CD4-positive, alpha-beta T cell treated with Interferon alpha-2 for 1 hour (primary cell): ENCODE results near the gene KRT9.
"Not testable (repeated sequence)": the region's sequence is repeated elsewhere in the genome, so short reads cannot be mapped to it uniquely, and the experiment has no call there.

ENCODE experiments used
- DNase-seq, 2 donors: peaks; one replicate each; pipeline ENCODE4 v3.0.0-alpha.2; 2020 to 2022

The KRT9 gene

GRCh38 chr17:41571561-41572434 is at the start of gene KRT9:
Gene KRT9, minus strand, starts transcription at chr17:41572059. Its CDS starts 67 bp downstream, at chr17:41571992.
- no peak for DNase-seq

- DNase-seq, result not testable (repeated sequence)
These were observed 49.6 kb upstream of the KRT9 start for GRCh38 chr17:41621435-41621817.

DNA sequence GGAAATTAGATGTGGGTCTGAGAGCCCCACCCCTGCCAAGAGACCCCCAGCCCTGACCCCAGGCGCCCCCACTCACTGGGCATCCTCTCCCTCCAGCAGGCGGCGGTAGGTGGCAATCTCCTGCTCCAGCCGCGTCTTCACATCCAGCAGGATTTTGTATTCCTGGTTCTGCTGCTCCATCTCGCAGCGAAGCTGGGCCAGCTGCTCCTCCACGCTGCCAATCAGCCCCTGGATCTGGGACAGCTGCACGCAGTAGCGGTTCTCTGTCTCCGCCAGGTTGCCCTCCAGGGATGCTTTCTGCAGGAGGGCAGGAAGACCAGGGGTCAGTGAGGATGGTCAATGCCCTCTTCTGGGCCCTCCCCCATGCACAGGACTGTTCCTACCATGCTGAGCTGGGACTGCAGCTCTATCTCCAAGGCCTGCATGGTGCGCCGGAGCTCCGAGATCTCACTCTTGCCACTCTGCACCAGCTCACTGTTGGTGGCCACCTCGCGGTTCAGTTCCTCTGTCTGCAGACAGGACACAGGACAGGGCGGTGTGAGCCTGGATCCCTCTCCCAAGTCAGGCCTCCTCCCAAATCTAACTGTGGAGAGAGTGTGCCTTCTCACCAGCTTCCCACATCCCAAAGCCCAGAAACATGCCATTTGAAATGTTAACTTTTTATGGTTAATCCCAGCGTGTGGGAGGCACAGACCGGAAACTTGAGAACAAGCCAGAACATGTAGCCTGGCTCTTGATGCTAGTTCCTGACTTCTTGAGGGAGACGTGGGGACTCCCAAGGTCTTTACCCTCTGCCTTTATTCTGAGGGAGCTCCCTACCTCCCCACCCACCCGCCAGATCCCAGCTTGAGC is 49.0 kb upstream of the KRT9 start:
- no peak for DNase-seq

- not testable (repeated sequence) for DNase-seq
These were observed 48.2 kb upstream of the KRT9 start for GRCh38 chr17:41619927-41620582.

- DNase-seq, result no peak
These were observed 47.4 kb upstream of the KRT9 start for GRCh38 chr17:41619036-41619926.

GRCh38 chr17:41618341-41619035 is 46.6 kb upstream of the KRT9 start:
- no peak for DNase-seq

GRCh38 chr17:41617698-41618097 is 45.8 kb upstream of the KRT9 start:
- no peak for DNase-seq

GRCh38 chr17:41617136-41617535 is 45.3 kb upstream of the KRT9 start:
- no peak for DNase-seq

DNA sequence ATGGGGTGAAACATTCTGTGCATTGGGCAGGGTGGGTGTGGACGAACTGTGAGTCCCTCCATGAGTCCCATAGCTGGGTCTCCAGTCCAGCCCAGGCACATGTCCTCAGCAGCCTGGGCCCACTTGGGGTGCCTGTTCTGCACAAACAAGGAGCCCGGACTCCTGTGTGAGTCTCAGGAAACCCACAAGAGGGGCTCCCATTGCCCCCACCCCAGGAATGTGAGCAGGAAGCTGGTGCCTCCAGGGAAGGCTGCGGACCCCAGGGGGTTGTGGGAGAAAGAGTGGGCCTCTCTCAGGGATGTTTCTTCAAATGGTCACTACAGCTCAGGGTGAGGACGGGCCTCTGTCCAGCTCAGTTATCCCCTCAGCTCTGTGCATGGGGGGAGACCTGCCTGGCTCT is 44.6 kb upstream of the KRT9 start:
- not testable (repeated sequence) for DNase-seq

- DNase-seq, result no peak
These were observed 43.6 kb upstream of the KRT9 start for GRCh38 chr17:41615454-41615853.

GRCh38 chr17:41614767-41615166 is 42.9 kb upstream of the KRT9 start:
- not testable (repeated sequence) for DNase-seq

DNA sequence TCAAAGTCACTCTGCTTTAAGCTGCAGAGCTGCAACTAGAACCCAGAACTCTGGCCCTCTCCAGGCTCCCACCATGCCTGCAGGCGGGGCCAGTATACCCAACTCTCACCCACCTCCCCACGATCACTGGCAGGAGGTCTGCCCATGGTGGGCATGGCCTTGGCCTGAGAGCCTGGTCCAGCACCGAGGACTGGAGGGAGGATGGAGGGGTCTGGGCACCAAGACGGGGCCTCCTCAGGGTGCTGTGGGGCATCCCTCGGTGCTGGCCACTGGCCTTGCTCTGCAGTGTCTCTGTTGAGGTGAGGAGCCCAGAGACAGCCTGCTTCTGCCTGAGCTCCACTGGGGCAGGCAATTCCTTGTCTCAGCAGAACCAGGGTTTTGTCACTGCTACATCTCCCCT is 42.2 kb upstream of the KRT9 start:
- no peak for DNase-seq

GRCh38 chr17:41613277-41614082 is 41.6 kb upstream of the KRT9 start:
- no peak for DNase-seq

GRCh38 chr17:41612376-41613160 is 40.7 kb upstream of the KRT9 start, which contains the start of gene KRT16:
Gene KRT16, minus strand, starts transcription at chr17:41612767. Its CDS starts 79 bp downstream, at chr17:41612688.
- not testable (repeated sequence) for DNase-seq

DNA sequence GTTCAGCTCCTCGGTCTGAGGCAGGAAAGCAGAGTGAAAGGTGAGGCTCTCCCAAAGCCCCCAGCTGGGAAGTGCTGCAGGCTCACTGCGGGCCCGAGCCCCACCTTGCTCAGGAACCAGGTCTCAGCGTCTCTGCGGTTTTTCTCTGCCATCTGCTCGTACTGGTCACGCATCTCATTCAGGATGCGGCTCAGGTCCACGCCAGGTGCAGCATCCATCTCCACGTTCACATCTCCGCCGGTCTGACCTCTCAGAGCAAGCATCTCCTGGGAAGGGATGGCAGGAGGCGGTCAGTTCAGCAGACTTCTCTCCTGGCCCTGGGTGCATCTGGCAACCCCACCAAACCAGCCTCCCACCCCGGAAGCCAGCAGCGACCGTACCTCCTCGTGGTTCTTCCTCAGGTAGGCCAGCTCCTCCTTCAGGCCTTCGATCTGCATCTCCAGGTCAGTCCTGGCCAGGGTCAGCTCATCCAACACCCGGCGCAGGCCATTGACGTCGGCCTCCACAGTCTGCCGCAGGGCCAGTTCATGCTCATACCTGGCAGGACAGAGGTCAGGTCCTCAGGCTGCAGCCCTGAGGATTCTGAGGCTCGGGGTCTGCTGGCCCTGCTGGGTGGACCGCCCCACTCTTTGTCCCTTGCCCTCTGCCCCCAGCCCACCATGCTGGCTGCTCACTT is 39.2 kb upstream of the KRT9 start:
- no peak for DNase-seq

GRCh38 chr17:41610061-41610517 is 38.2 kb upstream of the KRT9 start:
- not testable (repeated sequence) for DNase-seq

DNA sequence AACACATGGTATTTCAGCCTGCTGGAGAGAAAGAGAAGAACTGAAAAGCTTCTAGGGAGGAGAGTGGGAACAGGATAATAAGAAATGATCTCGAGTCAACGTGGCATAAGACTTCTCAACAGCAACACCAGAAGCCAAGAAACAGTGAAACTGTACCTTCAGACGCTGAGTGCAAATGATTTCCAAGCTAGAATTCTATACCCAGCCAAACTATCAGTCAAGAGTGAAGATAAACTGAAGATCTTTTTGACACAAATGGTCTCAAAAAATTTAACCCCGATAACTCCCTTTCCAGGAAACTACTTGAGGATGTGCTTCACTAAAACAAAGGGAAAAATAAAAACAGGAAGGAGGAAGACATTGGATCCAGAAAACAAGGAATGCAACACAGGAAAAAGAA is 35.1 kb upstream of the KRT9 start:
- not testable (repeated sequence) for DNase-seq

- no peak for DNase-seq
These were observed 30.7 kb upstream of the KRT9 start for GRCh38 chr17:41602524-41602923.

DNA sequence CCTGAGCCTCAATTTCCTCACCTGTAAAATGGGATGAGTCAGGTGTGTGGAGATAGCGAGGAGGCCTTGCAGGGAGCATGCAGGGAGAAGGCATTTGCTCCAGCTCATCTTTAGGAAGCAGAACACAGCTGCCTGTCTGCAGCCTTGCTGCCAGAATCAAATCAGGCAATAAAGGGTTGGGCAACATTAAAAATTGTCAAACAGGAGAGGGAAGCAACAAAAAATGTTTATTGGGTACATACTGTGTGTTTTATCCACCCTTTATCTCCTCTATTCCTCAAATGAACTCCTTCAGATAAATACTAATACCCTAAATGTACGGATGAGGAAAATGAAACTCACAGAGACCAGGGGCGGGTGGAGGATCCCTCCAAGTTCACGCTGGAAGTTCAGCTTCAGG is 28.5 kb upstream of the KRT9 start:
- DNase-seq, result no peak
